ENCODE results near the gene LCE1B.

Gene LCE1B

GRCh38 chr1:152824964-152825363, 13.2 kb downstream of the LCE1B start:
- Histone ChIP-seq H3K9ac (ENCODE audit: low read depth, low read length) (no peak overlapping the region), H3K4me1 (ENCODE audit: insufficient read depth, low read length) (no peaks in the 10 kb centered on the region), H3K9me3 (ENCODE audit: control insufficient read depth, insufficient read depth, low read length) (no peaks in the 10 kb centered on the region), H3K36me3 (ENCODE audit: insufficient read depth, low read length) (no peaks in the 10 kb centered on the region)

- H3K4me1 ChIP-seq (ENCODE audit: insufficient read depth, low read length) = no peaks in the 10 kb centered on the region
- no peaks in the 10 kb centered on the region for H3K36me3 ChIP-seq (ENCODE audit: insufficient read depth, low read length)
- H3K9me3 ChIP-seq (ENCODE audit: control insufficient read depth, insufficient read depth, low read length) = no peaks in the 10 kb centered on the region
- no peak within 1 kb of the TSS for H3K9ac ChIP-seq (ENCODE audit: low read depth, low read length)
Measured at GRCh38 chr1:152827173-152827572, 15.4 kb downstream of the LCE1B start, which contains the start of gene LCE1A. Gene LCE1A, plus strand, starts transcription at chr1:152827473. Its CDS starts 0 bp downstream, at chr1:152827473.

GRCh38 chr1:152836870-152837269, 25.1 kb downstream of the LCE1B start:
- Histone ChIP-seq H3K4me1 (ENCODE audit: insufficient read depth, low read length) (no peaks in the 10 kb centered on the region), H3K9me3 (ENCODE audit: control insufficient read depth, insufficient read depth, low read length) (no peaks in the 10 kb centered on the region), H3K9ac (ENCODE audit: low read depth, low read length) (no peak overlapping the region), H3K36me3 (ENCODE audit: insufficient read depth, low read length) (no peaks in the 10 kb centered on the region)

- H3K9ac ChIP-seq (ENCODE audit: low read depth, low read length) = no peak within 1 kb of the TSS
- no peaks in the 10 kb centered on the region for H3K9me3 ChIP-seq (ENCODE audit: control insufficient read depth, insufficient read depth, low read length)
- H3K36me3 ChIP-seq (ENCODE audit: insufficient read depth, low read length) = no peaks in the 10 kb centered on the region
- no peaks in the 10 kb centered on the region for H3K4me1 ChIP-seq (ENCODE audit: insufficient read depth, low read length)
Measured at GRCh38 chr1:152842556-152842955, 30.8 kb downstream of the LCE1B start, which contains the start of gene LCE6A. Gene LCE6A, plus strand, starts transcription at chr1:152842856. Its CDS starts 665 bp downstream, at chr1:152843521.

- Histone ChIP-seq H3K9me3 (ENCODE audit: control insufficient read depth, insufficient read depth, low read length) (no peaks in the 10 kb centered on the region), H3K36me3 (ENCODE audit: insufficient read depth, low read length) (no peaks in the 10 kb centered on the region), H3K9ac (ENCODE audit: low read depth, low read length) (no peak overlapping the region), H3K4me1 (ENCODE audit: insufficient read depth, low read length) (no peaks in the 10 kb centered on the region)
Measured at GRCh38 chr1:152855661-152856060, 43.9 kb downstream of the LCE1B start.

- H3K9ac ChIP-seq (ENCODE audit: low read depth, low read length) = no peak overlapping the region
- H3K36me3 ChIP-seq (ENCODE audit: insufficient read depth, low read length) = no peaks in the 10 kb centered on the region
- no peaks in the 10 kb centered on the region for H3K4me1 ChIP-seq (ENCODE audit: insufficient read depth, low read length)
- H3K9me3 ChIP-seq (ENCODE audit: control insufficient read depth, insufficient read depth, low read length) = no peaks in the 10 kb centered on the region
Measured at GRCh38 chr1:152858062-152858461, 46.3 kb downstream of the LCE1B start.

- Histone ChIP-seq H3K9me3 (ENCODE audit: control insufficient read depth, insufficient read depth, low read length) (no peaks in the 10 kb centered on the region), H3K9ac (ENCODE audit: low read depth, low read length) (no peak within 1 kb of the TSS), H3K4me1 (ENCODE audit: insufficient read depth, low read length) (no peaks in the 10 kb centered on the region), H3K36me3 (ENCODE audit: insufficient read depth, low read length) (no peaks in the 10 kb centered on the region)
Measured at GRCh38 chr1:152859696-152860095, 47.9 kb downstream of the LCE1B start, which contains the start of gene LCE7A. Gene LCE7A, plus strand, starts transcription at chr1:152859996. Its CDS starts 702 bp downstream, at chr1:152860698.

GRCh38 chr1:152860129-152860528, 48.4 kb downstream of the LCE1B start:
- H3K4me1 ChIP-seq (ENCODE audit: insufficient read depth, low read length) = no peaks in the 10 kb centered on the region
- H3K9ac ChIP-seq (ENCODE audit: low read depth, low read length) = no peak overlapping the region
- H3K36me3 ChIP-seq (ENCODE audit: insufficient read depth, low read length) = no peaks in the 10 kb centered on the region
- H3K9me3 ChIP-seq (ENCODE audit: control insufficient read depth, insufficient read depth, low read length) = no peaks in the 10 kb centered on the region

- Histone ChIP-seq H3K9ac (ENCODE audit: low read depth, low read length) (no peak overlapping the region), H3K4me1 (ENCODE audit: insufficient read depth, low read length) (no peaks in the 10 kb centered on the region), H3K9me3 (ENCODE audit: control insufficient read depth, insufficient read depth, low read length) (no peaks in the 10 kb centered on the region), H3K36me3 (ENCODE audit: insufficient read depth, low read length) (no peaks in the 10 kb centered on the region)
Measured at GRCh38 chr1:152861374-152861773, 49.6 kb downstream of the LCE1B start.

Data from ES-I3 (cell line).